Mesothelial cell of epicardium (in vitro differentiated cells): ENCODE results near the gene PNMA8B. TPM values are rescaled to one million over a fixed set of nuclear protein-coding genes. Genes with fewer than 3 reads are reported as not detected.

Experiments used
- DNase-seq, 2 experiments: peaks; one replicate each; pipeline ENCODE4 v3.0.0; 2021; ENCODE audit warnings: low spot score in 2 of 2; ENCODE audit not compliant: unreplicated experiment in 2 of 2
- H3K27ac Mint-ChIP-seq: 2 replicates; pipeline ENCODE4 v1.8.0; 2021; ENCODE audit warnings: mixed read lengths
- H3K27me3 Mint-ChIP-seq: 2 replicates; pipeline ENCODE4 v1.8.0; 2021; ENCODE audit warnings: low read depth, mixed read lengths
- H3K36me3 Mint-ChIP-seq: 2 replicates; pipeline ENCODE4 v1.8.0; 2021; ENCODE audit warnings: mixed read lengths
- H3K4me1 Mint-ChIP-seq: 2 replicates; pipeline ENCODE4 v1.8.0; 2021; ENCODE audit warnings: mixed read lengths
- H3K4me3 Mint-ChIP-seq: 2 replicates; pipeline ENCODE4 v1.8.0; 2021; ENCODE audit warnings: mild to moderate bottlenecking, moderate library complexity, mixed read lengths
- H3K9me3 Mint-ChIP-seq: 2 replicates; pipeline ENCODE4 v1.8.0; 2021; ENCODE audit warnings: mixed read lengths
- total RNA-seq: library from RNA; stranded (reverse); gene quantifications from 3 replicates; pipeline ENCODE4 v1.2.1, GENCODE V29; 2021
- TF ChIP-seq, protein P1 (sequence below): fragments of 200-600 bp; sonication (generic); IDR thresholded peaks from one replicate; pipeline ENCODE4 v1.5.0; 2021; ENCODE audit warnings: antibody characterized with exemption; ENCODE audit not compliant: unreplicated experiment

The PNMA8B gene
- 3.0 to 3.2 TPM (median 3.1 TPM) in 3 replicates for total RNA-seq

DNA sequence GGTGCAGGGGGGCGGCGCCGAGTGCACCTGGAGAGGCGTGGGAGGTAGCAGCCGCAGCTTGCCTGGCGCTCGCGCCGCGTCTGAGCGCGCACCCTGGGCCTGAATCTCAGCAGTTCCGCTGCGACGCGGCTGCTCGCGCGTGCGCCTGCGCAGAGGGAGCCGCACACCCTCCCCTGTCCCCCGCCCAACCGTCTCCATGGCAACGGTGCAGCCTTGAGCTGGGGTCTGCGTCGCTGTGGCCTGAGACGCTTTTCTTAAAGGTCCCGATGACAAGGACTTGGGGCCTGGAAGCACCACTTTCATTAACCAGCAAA lies at the start of gene PNMA8B:
PNMA8B (minus strand) TSS at position 82 of the 314 bp plus-strand sequence. CDS start 402 bp downstream, outside the sequence.
- no peaks in the 10 kb centered on the region for H3K9me3 Mint-ChIP-seq
- peak within 1 kb of the TSS; percentile 30 for H3K27ac Mint-ChIP-seq
- H3K27me3 Mint-ChIP-seq, result peaks cover 31% of the 10 kb centered on the region
- peak; percentile 89 to 90 for DNase-seq
- peaks cover 14% of the 10 kb centered on the region for H3K4me1 Mint-ChIP-seq
- TF ChIP-seq, protein P1, sequence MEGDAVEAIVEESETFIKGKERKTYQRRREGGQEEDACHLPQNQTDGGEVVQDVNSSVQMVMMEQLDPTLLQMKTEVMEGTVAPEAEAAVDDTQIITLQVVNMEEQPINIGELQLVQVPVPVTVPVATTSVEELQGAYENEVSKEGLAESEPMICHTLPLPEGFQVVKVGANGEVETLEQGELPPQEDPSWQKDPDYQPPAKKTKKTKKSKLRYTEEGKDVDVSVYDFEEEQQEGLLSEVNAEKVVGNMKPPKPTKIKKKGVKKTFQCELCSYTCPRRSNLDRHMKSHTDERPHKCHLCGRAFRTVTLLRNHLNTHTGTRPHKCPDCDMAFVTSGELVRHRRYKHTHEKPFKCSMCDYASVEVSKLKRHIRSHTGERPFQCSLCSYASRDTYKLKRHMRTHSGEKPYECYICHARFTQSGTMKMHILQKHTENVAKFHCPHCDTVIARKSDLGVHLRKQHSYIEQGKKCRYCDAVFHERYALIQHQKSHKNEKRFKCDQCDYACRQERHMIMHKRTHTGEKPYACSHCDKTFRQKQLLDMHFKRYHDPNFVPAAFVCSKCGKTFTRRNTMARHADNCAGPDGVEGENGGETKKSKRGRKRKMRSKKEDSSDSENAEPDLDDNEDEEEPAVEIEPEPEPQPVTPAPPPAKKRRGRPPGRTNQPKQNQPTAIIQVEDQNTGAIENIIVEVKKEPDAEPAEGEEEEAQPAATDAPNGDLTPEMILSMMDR, result no peak
- peaks cover 3% of the 10 kb centered on the region for H3K36me3 Mint-ChIP-seq
- peak within 1 kb of the TSS; percentile 55 for H3K4me3 Mint-ChIP-seq

DNA sequence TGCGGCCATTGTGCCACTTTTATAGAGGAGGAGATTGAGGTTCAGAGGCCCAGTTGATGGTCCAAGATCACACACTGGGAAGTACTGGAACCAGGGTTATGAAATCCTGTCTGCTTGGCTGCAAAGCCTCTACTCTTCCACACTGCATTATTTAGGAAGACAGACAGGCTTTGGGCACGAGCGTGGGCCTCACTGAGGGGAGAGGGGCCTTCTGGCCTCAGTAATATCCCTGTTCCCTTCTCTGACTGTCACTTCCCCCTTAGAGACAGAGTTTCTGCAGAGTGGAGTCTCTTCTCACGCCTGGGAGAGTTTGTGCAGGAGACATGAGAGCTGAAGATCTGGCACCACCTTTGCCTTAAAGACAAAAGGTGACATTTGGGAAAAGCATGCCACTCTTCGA lies 49.0 kb upstream of the PNMA8B start:
- no peak overlapping the region for H3K4me3 Mint-ChIP-seq
- H3K9me3 Mint-ChIP-seq, result peaks cover 7% of the 10 kb centered on the region
- DNase-seq, result no peak
- peaks cover 7% of the 10 kb centered on the region for H3K27me3 Mint-ChIP-seq
- no peaks in the 10 kb centered on the region for H3K36me3 Mint-ChIP-seq
- H3K27ac Mint-ChIP-seq, result no peak overlapping the region
- H3K4me1 Mint-ChIP-seq, result peaks cover 2% of the 10 kb centered on the region
- TF ChIP-seq, protein P1, result no peak

GRCh38 chr19:46542428-46543230 lies 47.0 kb upstream of the PNMA8B start:
- TF ChIP-seq, protein P1, result peak; percentile 98
- no peak overlapping the region for H3K4me3 Mint-ChIP-seq
- H3K27me3 Mint-ChIP-seq, result peaks cover 19% of the 10 kb centered on the region

GRCh38 chr19:46537136-46538097 lies 41.8 kb upstream of the PNMA8B start:
- Mint-ChIP-seq H3K4me3 (no peak overlapping the region), H3K27me3 (peaks cover 27% of the 10 kb centered on the region), H3K9me3 (no peaks in the 10 kb centered on the region), H3K27ac (no peak overlapping the region), H3K36me3 (no peaks in the 10 kb centered on the region), H3K4me1 (no peaks in the 10 kb centered on the region)
- DNase-seq, result peak in 1 of 2 experiments; percentile 71
- TF ChIP-seq, protein P1, result peak; percentile 91

More at GRCh38 chr19:46542428-46543230, 47.0 kb upstream of the PNMA8B start:
- Mint-ChIP-seq H3K9me3 (no peaks in the 10 kb centered on the region), H3K27ac (no peak overlapping the region), H3K36me3 (no peaks in the 10 kb centered on the region), H3K4me1 (peaks cover 2% of the 10 kb centered on the region)
- DNase-seq, result peak; percentile 76 to 85

DNA sequence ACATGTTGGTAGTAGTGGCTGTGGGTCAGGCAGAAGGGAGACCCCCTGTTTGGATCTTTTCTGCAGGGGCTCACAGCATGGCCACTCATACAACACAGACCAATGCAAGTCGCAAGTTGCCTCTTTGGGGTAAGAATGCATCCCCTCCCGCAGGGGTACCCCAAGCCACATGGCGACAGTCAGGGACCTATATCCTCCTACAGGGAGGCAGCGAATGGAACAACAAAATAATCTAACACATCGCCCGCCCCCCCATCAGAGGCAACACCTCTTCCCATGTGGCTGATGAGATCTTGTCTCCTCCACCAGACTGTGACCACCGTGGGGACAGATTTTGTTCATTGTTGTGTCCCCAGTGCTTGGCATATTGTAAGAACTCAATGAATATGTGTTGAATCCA lies 40.7 kb upstream of the PNMA8B start:
- DNase-seq, result no peak
- H3K4me3 Mint-ChIP-seq, result no peak overlapping the region
- no peak overlapping the region for H3K27ac Mint-ChIP-seq
- no peaks in the 10 kb centered on the region for H3K4me1 Mint-ChIP-seq
- no peaks in the 10 kb centered on the region for H3K36me3 Mint-ChIP-seq
- peaks cover 26% of the 10 kb centered on the region for H3K27me3 Mint-ChIP-seq
- H3K9me3 Mint-ChIP-seq, result no peaks in the 10 kb centered on the region
- TF ChIP-seq, protein P1, result no peak
